H1 (cell line): ENCODE data around the gene TFAP2A. TPM values are rescaled to one million over a fixed set of nuclear protein-coding genes. Genes with fewer than 3 reads are reported as not detected.

Experiments used
- CTCF ChIA-PET: fragments of 300-600 bp; sonication (Branson Sonifier 250); formaldehyde crosslinking; loops from one replicate; lab custom pipeline; 2021; ENCODE audit not compliant: partially characterized antibody; lab: Charles Lee
- POLR2A ChIA-PET: fragments of 300-600 bp; sonication (Branson Sonifier 250); formaldehyde crosslinking; loops from one replicate; lab custom pipeline; 2021; ENCODE audit warnings: inconsistent platforms; ENCODE audit not compliant: partially characterized antibody; lab: Charles Lee
- DNase-seq, 2 experiments: peaks; one replicate each; pipeline versions ENCODE4 v3.0.0 to v3.0.0-alpha.2; 2010 to 2022; ENCODE audit warnings: low spot score in 2 of 2, low read depth in 1 of 2, mixed read lengths in 1 of 2
- FAIRE-seq: peaks from 2 replicates; lab custom pipeline; 2011; peaks lifted over from hg19 to GRCh38; lab: Jason Lieb, UNC
- H2AFZ ChIP-seq: 2 replicates; pipeline ENCODE4 v1.8.1; 2012; ENCODE audit warnings: low read length, inconsistent platforms
- H2AK5ac ChIP-seq: 2 replicates; pipeline ENCODE4 v1.6.1; 2013; ENCODE audit warnings: low read depth, low read length
- H2BK120ac ChIP-seq: replicated peaks from 2 replicates; pipeline ENCODE3; 2013; ENCODE audit warnings: low read depth, low read length, inconsistent platforms
- H2BK12ac ChIP-seq: 2 replicates; pipeline ENCODE4 v1.6.1; 2013; ENCODE audit warnings: low read depth, low read length
- H2BK15ac ChIP-seq: 2 replicates; pipeline ENCODE4 v1.6.1; 2013; ENCODE audit warnings: low read length
- H2BK20ac ChIP-seq: 2 replicates; pipeline ENCODE4 v1.6.1; 2013; ENCODE audit warnings: low read length
- H2BK5ac ChIP-seq: 2 replicates; pipeline ENCODE4 v1.6.1; 2013; ENCODE audit warnings: low read depth, low read length
- H3K14ac ChIP-seq: 2 replicates; pipeline ENCODE4 v1.6.1; 2013; ENCODE audit warnings: inconsistent platforms; ENCODE audit not compliant: insufficient read length
- H3K18ac ChIP-seq: 2 replicates; pipeline ENCODE4 v1.6.1; 2013; ENCODE audit warnings: low read length; ENCODE audit errors: extremely low read depth
- H3K23ac ChIP-seq: 2 replicates; pipeline ENCODE4 v1.6.1; 2013; ENCODE audit warnings: inconsistent platforms; ENCODE audit not compliant: insufficient read length
- H3K23me2 ChIP-seq: 2 replicates; pipeline ENCODE4 v1.6.1; 2013; ENCODE audit warnings: low read depth, low read length
- H3K27ac ChIP-seq: 2 replicates; pipeline ENCODE4 v1.6.1; 2011; ENCODE audit warnings: low read depth, low read length, inconsistent platforms
- H3K27me3 ChIP-seq, 4 experiments: replicated peaks in 1 of 4; 1 replicate in 1 of 4; 2 replicates in 3 of 4; pipeline versions ENCODE4 v1.6.1 to v1.8.1; 2011 to 2013; ENCODE audit warnings: low read length in 3 of 4, mild to moderate bottlenecking in 3 of 4, inconsistent platforms in 2 of 4, mixed read lengths in 2 of 4, moderate library complexity in 1 of 4; ENCODE audit not compliant: control insufficient read depth in 3 of 4, insufficient read depth in 3 of 4; ENCODE audit errors: extremely low read depth in 1 of 4
- H3K36me3 ChIP-seq, 4 experiments: 2 replicates each; pipeline versions ENCODE4 v1.6.1 to v1.8.1; 2011 to 2013; ENCODE audit warnings: mild to moderate bottlenecking in 4 of 4, low read length in 3 of 4, moderate library complexity in 2 of 4, control low read depth in 1 of 4, inconsistent platforms in 1 of 4; ENCODE audit not compliant: insufficient read depth in 4 of 4, control insufficient read depth in 2 of 4
- H3K4ac ChIP-seq: replicated peaks from 2 replicates; pipeline ENCODE3; 2013; ENCODE audit warnings: low read length, low read depth, mixed read lengths, inconsistent platforms; ENCODE audit not compliant: insufficient read length
- H3K4me1 ChIP-seq, 4 experiments: replicated peaks in 1 of 4; 1 replicate in 1 of 4; 2 replicates in 3 of 4; pipeline versions ENCODE4 v1.6.1 to v1.8.1; 2011 to 2013; ENCODE audit warnings: low read length in 3 of 4, inconsistent platforms in 2 of 4, mixed read lengths in 1 of 4; ENCODE audit not compliant: insufficient read depth in 4 of 4, control insufficient read depth in 3 of 4
- H3K4me2 ChIP-seq, 2 experiments: 2 replicates each; pipeline versions ENCODE4 v1.6.1 to v1.8.1; 2011 to 2013; ENCODE audit warnings: low read depth in 2 of 2, low read length in 2 of 2, control low read depth in 1 of 2, inconsistent platforms in 1 of 2, mild to moderate bottlenecking in 1 of 2; ENCODE audit not compliant: insufficient read depth in 1 of 2
- H3K4me3 ChIP-seq, 4 experiments: fragments of 200-600, 300-600 bp in 1 of 4; sonication (generic), shearing (Covaris generic), sonication (Bioruptor Twin) in 1 of 4; 2 replicates each; pipeline versions ENCODE4 v1.5.1 to v1.8.1; 2011 to 2016; ENCODE audit warnings: low read length in 4 of 4, low read depth in 3 of 4, control low read depth in 2 of 4, inconsistent platforms in 2 of 4, mild to moderate bottlenecking in 2 of 4, mixed read lengths in 1 of 4, moderate library complexity in 1 of 4; ENCODE audit not compliant: insufficient read depth in 2 of 4; ENCODE audit errors: extremely low read depth in 1 of 4
- H3K56ac ChIP-seq: replicated peaks from 2 replicates; pipeline ENCODE3; 2013; ENCODE audit warnings: low read depth, mild to moderate bottlenecking, mixed read lengths, low read length, inconsistent platforms; ENCODE audit not compliant: insufficient read length
- H3K79me1 ChIP-seq: 2 replicates; pipeline ENCODE4 v1.6.1; 2013; ENCODE audit warnings: low read depth, low read length, control low read depth
- H3K79me2 ChIP-seq, 2 experiments: 2 replicates each; pipeline versions ENCODE4 v1.6.1 to v1.8.1; 2012 to 2013; ENCODE audit warnings: low read length in 2 of 2, mild to moderate bottlenecking in 2 of 2, inconsistent platforms in 1 of 2; ENCODE audit not compliant: insufficient read depth in 2 of 2, control insufficient read depth in 1 of 2
- H3K9ac ChIP-seq, 4 experiments: replicated peaks in 1 of 4; 1 replicate in 1 of 4; 2 replicates in 3 of 4; pipeline versions ENCODE4 v1.6.1 to v1.8.1; 2011 to 2013; ENCODE audit warnings: low read depth in 3 of 4, low read length in 3 of 4, control low read depth in 2 of 4, mild to moderate bottlenecking in 2 of 4, moderate library complexity in 2 of 4, inconsistent platforms in 1 of 4; ENCODE audit errors: extremely low read depth in 1 of 4
- H3K9me3 ChIP-seq, 2 experiments: 2 replicates each; pipeline versions ENCODE4 v1.6.1 to v1.8.1; 2012 to 2013; ENCODE audit warnings: mild to moderate bottlenecking in 2 of 2, moderate library complexity in 2 of 2, control low read depth in 1 of 2, inconsistent platforms in 1 of 2, low read depth in 1 of 2, low read length in 1 of 2, mixed read lengths in 1 of 2; ENCODE audit not compliant: insufficient read depth in 2 of 2
- H4K20me1 ChIP-seq, 2 experiments: replicated peaks in 1 of 2; 2 replicates each; pipeline versions ENCODE3 to v1.8.1; 2011 to 2013; ENCODE audit warnings: inconsistent platforms in 2 of 2, low read length in 2 of 2, mild to moderate bottlenecking in 1 of 2; ENCODE audit not compliant: insufficient read depth in 2 of 2, control insufficient read depth in 1 of 2
- H4K5ac ChIP-seq: 2 replicates; pipeline ENCODE4 v1.6.1; 2013; ENCODE audit warnings: low read length, low read depth, mixed read lengths, inconsistent platforms; ENCODE audit not compliant: insufficient read length
- H4K8ac ChIP-seq: 2 replicates; pipeline ENCODE4 v1.8.0; 2013; ENCODE audit warnings: mild to moderate bottlenecking, moderate library complexity, low read length, inconsistent platforms; ENCODE audit not compliant: insufficient read depth; ENCODE audit errors: extremely low read depth
- H4K91ac ChIP-seq: replicated peaks from 2 replicates; pipeline ENCODE3; 2013; ENCODE audit warnings: low read length, mixed read lengths, inconsistent platforms; ENCODE audit not compliant: insufficient read length
- BRCA1 ChIP-seq: IDR thresholded peaks from 2 replicates; pipeline ENCODE4 v1.6.1; 2012; ENCODE audit warnings: low read depth, low read length, improper control_type of control experiment
- CHD1 ChIP-seq: IDR thresholded peaks from 2 replicates; pipeline ENCODE4 v1.6.1; 2012; ENCODE audit warnings: low read depth, low read length, improper control_type of control experiment
- RNF2 ChIP-seq: fragments of 200-900, 300-1000 bp; sonication (generic); IDR thresholded peaks from 2 replicates; pipeline ENCODE4 v1.7.1; 2016; ENCODE audit warnings: borderline replicate concordance, low read depth, mild to moderate bottlenecking, antibody characterized with exemption, low read length; ENCODE audit not compliant: poor library complexity, severe bottlenecking; ENCODE audit errors: missing control alignments
- WGBS, 2 experiments: shearing (Covaris generic) in 1 of 2; methylation state at CpG; one replicate each; pipeline versions ENCODE4 v1.1.6 to v1.1.7; 2013 to 2015; ENCODE audit warnings: low lambda C conversion rate in 2 of 2, mixed read lengths in 2 of 2, inconsistent platforms in 1 of 2, low coverage in 1 of 2, missing lambda C conversion rate in 1 of 2; ENCODE audit not compliant: insufficient replicate concordance in 2 of 2, insufficient coverage in 1 of 2, insufficient read length in 1 of 2; ENCODE audit errors: extremely low coverage in 1 of 2, missing lambda C conversion rate in 1 of 2; 5-methylcytosine and 5-hydroxymethylcytosine counted together
- polyA plus RNA-seq, 7 experiments: library from polyadenylated mRNA; depleted of rRNA in 3 of 7; stranded (reverse) in 5 of 7; unstranded in 2 of 7; fragments of >200 nt in 5 of 7; fragments of 200-250 nt in 2 of 7; gene quantifications; 1 replicate in 5 of 7; 2 replicates in 1 of 7; 4 replicates in 1 of 7; pipeline versions ENCODE4 v1.2.1 to v1.2.3, GENCODE V29; 2011 to 2013; ENCODE audit warnings: missing spikeins in 2 of 7, mixed read lengths in 2 of 7
- total RNA-seq: library from RNA; stranded (reverse); fragmentation: NEBNext Ultra II Directional; extraction: Animal tissue kit (Norgen Biotek cat#: 25700); gene quantifications from 2 replicates; pipeline ENCODE4 v1.2.1, GENCODE V29; 2021

The TFAP2A gene
- total and polyA plus RNA-seq, 2 of the 8 experiments (the other 6 are each of a cell fraction or from before 2014, with no cell fraction given) = 0.23 TPM; not detected in 1

GRCh38 chr6:10401004-10401536 is 13.8 kb downstream of the TFAP2A start:
- H2AK5ac ChIP-seq = no peak overlapping the region
- H3K4ac ChIP-seq = no peak overlapping the region
- peaks cover 59 to 88% (median 78%) of the 10 kb centered on the region in 4 experiments for H3K27me3 ChIP-seq
- H3K18ac ChIP-seq = no peak overlapping the region
- H3K23me2 ChIP-seq = peaks cover 9% of the 10 kb centered on the region
- H3K56ac ChIP-seq = no peak overlapping the region
- no peak overlapping the region for H3K23ac ChIP-seq
- ChIA-PET POLR2A (no interaction called here), CTCF (interaction anchor here (0.9 to 5.5 kb wide), 7 partner anchors 9 to 28 kb away, joined by 3 to 40 read pairs (median 4); partner anchors contain the start of gene TFAP2A)
- peaks cover 6 to 22% (median 12%) of the 10 kb centered on the region in 4 experiments for H3K4me1 ChIP-seq
- no peak overlapping the region for H2BK5ac ChIP-seq
- no peak overlapping the region for H4K91ac ChIP-seq
- H2BK120ac ChIP-seq = no peak overlapping the region
- DNase-seq (no peak), FAIRE-seq (no peak)
- no peak overlapping the region for H4K8ac ChIP-seq
- H3K27ac ChIP-seq = no peak overlapping the region
- peak; percentile 49 for TF ChIP-seq RNF2
- TF ChIP-seq BRCA1 = no peak
- no peak for TF ChIP-seq CHD1
- H3K9ac ChIP-seq = no peak overlapping the region
- no peak overlapping the region for H3K14ac ChIP-seq
- H3K9me3 ChIP-seq = no peaks in the 10 kb centered on the region
- no peak overlapping the region for H2BK12ac ChIP-seq
- no peaks in the 10 kb centered on the region; a peak in 1 of 8 replicates for H3K36me3 ChIP-seq
- no peak overlapping the region for H2AFZ ChIP-seq
- no peaks in the 10 kb centered on the region for H3K79me2 ChIP-seq
- H4K20me1 ChIP-seq = peaks cover 0 to 1% of the 10 kb centered on the region in 2 experiments
- no peak overlapping the region for H2BK15ac ChIP-seq
- H2BK20ac ChIP-seq = no peak overlapping the region
- 10% methylated on average over 9 of the region's 9 CpGs; no CpG with 5 or more reads in 1 of the 2 experiments for WGBS, 2 experiments
- H3K79me1 ChIP-seq = no peaks in the 10 kb centered on the region
- H3K4me2 ChIP-seq = peak overlapping the region in 1 of 2 experiments; percentile 41; a peak in 1 of 4 replicates
- H4K5ac ChIP-seq = no peak overlapping the region
- H3K4me3 ChIP-seq = no peak overlapping the region
